ENCODE data around the gene GPR171. TPM values are rescaled to one million over a fixed set of nuclear protein-coding genes. Genes with fewer than 3 reads are reported as not detected.

Gene GPR171
- polyA plus RNA-seq, 1 donor from 2014 or later = not detected

DNA sequence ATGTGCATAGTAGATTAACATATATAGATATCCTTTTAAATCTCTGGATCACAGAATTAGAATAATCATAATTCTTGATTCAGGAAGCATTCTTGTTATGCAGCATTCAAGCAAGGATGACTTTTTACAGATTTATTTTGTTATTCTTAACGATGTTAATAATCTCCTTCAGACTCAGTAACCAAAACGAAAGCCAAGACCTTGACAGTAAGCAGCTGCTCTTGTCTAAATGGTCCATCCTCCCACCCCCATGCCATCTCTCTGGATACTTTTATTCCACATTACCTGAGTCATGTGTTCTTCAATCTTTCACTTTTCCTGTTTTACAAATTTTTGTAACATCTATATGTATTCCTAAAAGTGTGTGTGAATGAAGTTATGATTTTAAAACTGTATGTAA lies 33.3 kb upstream of the GPR171 start:
- Histone ChIP-seq H3K9me3 (ENCODE audit: low read length) (no peaks in the 10 kb centered on the region), H3K9ac (ENCODE audit: low read length) (no peak overlapping the region), H2AFZ (ENCODE audit: low read depth, low read length) (no peak overlapping the region), H3K36me3 (ENCODE audit: insufficient read depth, low read length) (no peaks in the 10 kb centered on the region), H3K27ac (ENCODE audit: low read length) (no peak overlapping the region), H3K4me3 (ENCODE audit: low read length) (no peak overlapping the region), H3F3A (ENCODE audit: insufficient read depth, low read length, poor library complexity, severe bottlenecking) (no peaks in the 10 kb centered on the region), H3K27me3 (ENCODE audit: insufficient read depth, low read depth, low read length) (no peaks in the 10 kb centered on the region), H3K79me2 (replicated peaks; ENCODE audit: insufficient read depth, low read length) (no peaks in the 10 kb centered on the region), H3K4me2 (ENCODE audit: low read length) (no peak overlapping the region), H3K9me2 (ENCODE audit: insufficient read depth, low read length) (no peaks in the 10 kb centered on the region), H4K20me1 (ENCODE audit: insufficient read depth) (no peaks in the 10 kb centered on the region)
- TF ChIP-seq EZH2 (IDR thresholded peaks at IDR 0.05; ENCODE audit: borderline replicate concordance, insufficient read depth, low read length, poor library complexity, severe bottlenecking) (no peak), RAD21 (conservative IDR thresholded peaks at IDR 0.05) (no peak), SMC3 (conservative IDR thresholded peaks at IDR 0.05; ENCODE audit: poor library complexity) (no peak), EP300 (conservative IDR thresholded peaks at IDR 0.05; ENCODE audit: poor library complexity, severe bottlenecking) (no peak), POLR2AphosphoS5 (IDR thresholded peaks at IDR 0.05) (no peak), MXI1 (conservative IDR thresholded peaks at IDR 0.05; ENCODE audit: poor library complexity, severe bottlenecking) (no peak), TAF1 (IDR thresholded peaks at IDR 0.05; ENCODE audit: low read depth) (no peak)
- TF ChIP-seq, protein P1, sequence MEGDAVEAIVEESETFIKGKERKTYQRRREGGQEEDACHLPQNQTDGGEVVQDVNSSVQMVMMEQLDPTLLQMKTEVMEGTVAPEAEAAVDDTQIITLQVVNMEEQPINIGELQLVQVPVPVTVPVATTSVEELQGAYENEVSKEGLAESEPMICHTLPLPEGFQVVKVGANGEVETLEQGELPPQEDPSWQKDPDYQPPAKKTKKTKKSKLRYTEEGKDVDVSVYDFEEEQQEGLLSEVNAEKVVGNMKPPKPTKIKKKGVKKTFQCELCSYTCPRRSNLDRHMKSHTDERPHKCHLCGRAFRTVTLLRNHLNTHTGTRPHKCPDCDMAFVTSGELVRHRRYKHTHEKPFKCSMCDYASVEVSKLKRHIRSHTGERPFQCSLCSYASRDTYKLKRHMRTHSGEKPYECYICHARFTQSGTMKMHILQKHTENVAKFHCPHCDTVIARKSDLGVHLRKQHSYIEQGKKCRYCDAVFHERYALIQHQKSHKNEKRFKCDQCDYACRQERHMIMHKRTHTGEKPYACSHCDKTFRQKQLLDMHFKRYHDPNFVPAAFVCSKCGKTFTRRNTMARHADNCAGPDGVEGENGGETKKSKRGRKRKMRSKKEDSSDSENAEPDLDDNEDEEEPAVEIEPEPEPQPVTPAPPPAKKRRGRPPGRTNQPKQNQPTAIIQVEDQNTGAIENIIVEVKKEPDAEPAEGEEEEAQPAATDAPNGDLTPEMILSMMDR (IDR thresholded peaks at IDR 0.05; ENCODE audit: poor library complexity, severe bottlenecking) = no peak
- TF ChIP-seq, protein P2, sequence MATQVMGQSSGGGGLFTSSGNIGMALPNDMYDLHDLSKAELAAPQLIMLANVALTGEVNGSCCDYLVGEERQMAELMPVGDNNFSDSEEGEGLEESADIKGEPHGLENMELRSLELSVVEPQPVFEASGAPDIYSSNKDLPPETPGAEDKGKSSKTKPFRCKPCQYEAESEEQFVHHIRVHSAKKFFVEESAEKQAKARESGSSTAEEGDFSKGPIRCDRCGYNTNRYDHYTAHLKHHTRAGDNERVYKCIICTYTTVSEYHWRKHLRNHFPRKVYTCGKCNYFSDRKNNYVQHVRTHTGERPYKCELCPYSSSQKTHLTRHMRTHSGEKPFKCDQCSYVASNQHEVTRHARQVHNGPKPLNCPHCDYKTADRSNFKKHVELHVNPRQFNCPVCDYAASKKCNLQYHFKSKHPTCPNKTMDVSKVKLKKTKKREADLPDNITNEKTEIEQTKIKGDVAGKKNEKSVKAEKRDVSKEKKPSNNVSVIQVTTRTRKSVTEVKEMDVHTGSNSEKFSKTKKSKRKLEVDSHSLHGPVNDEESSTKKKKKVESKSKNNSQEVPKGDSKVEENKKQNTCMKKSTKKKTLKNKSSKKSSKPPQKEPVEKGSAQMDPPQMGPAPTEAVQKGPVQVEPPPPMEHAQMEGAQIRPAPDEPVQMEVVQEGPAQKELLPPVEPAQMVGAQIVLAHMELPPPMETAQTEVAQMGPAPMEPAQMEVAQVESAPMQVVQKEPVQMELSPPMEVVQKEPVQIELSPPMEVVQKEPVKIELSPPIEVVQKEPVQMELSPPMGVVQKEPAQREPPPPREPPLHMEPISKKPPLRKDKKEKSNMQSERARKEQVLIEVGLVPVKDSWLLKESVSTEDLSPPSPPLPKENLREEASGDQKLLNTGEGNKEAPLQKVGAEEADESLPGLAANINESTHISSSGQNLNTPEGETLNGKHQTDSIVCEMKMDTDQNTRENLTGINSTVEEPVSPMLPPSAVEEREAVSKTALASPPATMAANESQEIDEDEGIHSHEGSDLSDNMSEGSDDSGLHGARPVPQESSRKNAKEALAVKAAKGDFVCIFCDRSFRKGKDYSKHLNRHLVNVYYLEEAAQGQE (IDR thresholded peaks at IDR 0.05; ENCODE audit: borderline replicate concordance) = no peak

- H3K9me3 ChIP-seq (ENCODE audit: low read length) = no peaks in the 10 kb centered on the region
- no peak overlapping the region for H3K27ac ChIP-seq (ENCODE audit: low read length)
- H3K4me2 ChIP-seq (ENCODE audit: low read length) = no peak overlapping the region
- no peaks in the 10 kb centered on the region for H3K36me3 ChIP-seq (ENCODE audit: insufficient read depth, low read length)
- H3K27me3 ChIP-seq (ENCODE audit: insufficient read depth, low read depth, low read length) = no peaks in the 10 kb centered on the region
- no peak for TF ChIP-seq TAF1 (IDR thresholded peaks at IDR 0.05; ENCODE audit: low read depth)
- no peak for TF ChIP-seq EZH2 (IDR thresholded peaks at IDR 0.05; ENCODE audit: borderline replicate concordance, insufficient read depth, low read length, poor library complexity, severe bottlenecking)
- no peak for TF ChIP-seq MXI1 (conservative IDR thresholded peaks at IDR 0.05; ENCODE audit: poor library complexity, severe bottlenecking)
- TF ChIP-seq RAD21 (conservative IDR thresholded peaks at IDR 0.05) = no peak
- TF ChIP-seq SMC3 (conservative IDR thresholded peaks at IDR 0.05; ENCODE audit: poor library complexity) = no peak
- TF ChIP-seq, protein P2 (IDR thresholded peaks at IDR 0.05; ENCODE audit: borderline replicate concordance) = no peak
- no peak for TF ChIP-seq EP300 (conservative IDR thresholded peaks at IDR 0.05; ENCODE audit: poor library complexity, severe bottlenecking)
- no peak for TF ChIP-seq POLR2AphosphoS5 (IDR thresholded peaks at IDR 0.05)
- TF ChIP-seq, protein P1 (IDR thresholded peaks at IDR 0.05; ENCODE audit: poor library complexity, severe bottlenecking) = no peak
- H4K20me1 ChIP-seq (ENCODE audit: insufficient read depth) = no peaks in the 10 kb centered on the region
- H2AFZ ChIP-seq (ENCODE audit: low read depth, low read length) = no peak overlapping the region
- H3K79me2 ChIP-seq (replicated peaks; ENCODE audit: insufficient read depth, low read length) = no peaks in the 10 kb centered on the region
- no peaks in the 10 kb centered on the region for H3K9me2 ChIP-seq (ENCODE audit: insufficient read depth, low read length)
- H3F3A ChIP-seq (ENCODE audit: insufficient read depth, low read length, poor library complexity, severe bottlenecking) = no peaks in the 10 kb centered on the region
- no peak overlapping the region for H3K4me3 ChIP-seq (ENCODE audit: low read length)
- H3K9ac ChIP-seq (ENCODE audit: low read length) = no peak overlapping the region
These were observed 31.8 kb upstream of the GPR171 start for GRCh38 chr3:151234825-151235224.
